Neutrophil (primary cell): Measurements from ENCODE around the gene CDK17.

Source experiments
- H3K27ac ChIP-seq: fragments of 200-600 bp; sonication (generic); 2 replicates; pipeline ENCODE4 v1.5.1; 2016; ENCODE audit warnings: mild to moderate bottlenecking, moderate library complexity
- H3K27me3 ChIP-seq: fragments of 200-600 bp; sonication (generic); 2 replicates; pipeline ENCODE4 v1.6.0; 2016; ENCODE audit warnings: mild to moderate bottlenecking
- H3K36me3 ChIP-seq: fragments of 200-600 bp; sonication (generic); 2 replicates; pipeline ENCODE4 v1.5.1; 2017
- H3K4me1 ChIP-seq, 2 experiments: fragments of 200-600 bp in 1 of 2; sonication (generic) in 1 of 2; 1 replicate in 1 of 2; 2 replicates in 1 of 2; pipeline versions ENCODE4 v1.5.1 to v1.6.1; 2013 to 2016; ENCODE audit warnings: low read depth in 1 of 2, low read length in 1 of 2, mild to moderate bottlenecking in 1 of 2, moderate library complexity in 1 of 2; ENCODE audit not compliant: control insufficient read depth in 1 of 2, insufficient read depth in 1 of 2
- H3K4me3 ChIP-seq, 2 experiments: fragments of 200-600 bp in 1 of 2; sonication (generic) in 1 of 2; 1 replicate in 1 of 2; 2 replicates in 1 of 2; pipeline ENCODE4 v1.5.1; 2013 to 2016; ENCODE audit warnings: low read depth in 1 of 2, low read length in 1 of 2, mild to moderate bottlenecking in 1 of 2, moderate library complexity in 1 of 2
- H3K9me3 ChIP-seq: fragments of 200-600 bp; sonication (generic); 2 replicates; pipeline ENCODE4 v1.5.1; 2016
- TF ChIP-seq, protein P1 (sequence below): fragments of 200-600 bp; sonication (generic); IDR thresholded peaks from 2 replicates; pipeline ENCODE4 v1.5.1; 2016; ENCODE audit warnings: antibody characterized with exemption

The CDK17 gene

DNA sequence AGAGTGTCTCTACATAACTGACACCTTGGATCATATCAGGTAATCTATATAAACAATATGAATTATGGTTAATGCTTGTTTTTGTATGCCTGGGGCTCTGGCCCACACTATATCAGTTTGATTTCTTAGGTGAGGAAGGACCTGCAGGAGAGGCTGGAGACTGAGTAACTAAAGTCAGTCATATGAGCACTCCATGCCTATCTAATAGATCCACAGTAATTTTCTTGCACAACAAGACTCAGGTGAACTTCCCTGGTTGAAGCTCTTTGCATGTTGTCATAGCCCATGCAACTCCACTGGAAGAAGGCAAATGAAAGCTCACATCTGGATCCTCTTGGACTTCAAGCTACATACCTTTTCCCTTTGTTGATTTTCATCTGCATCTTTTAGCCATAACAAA is 62.3 kb downstream of the CDK17 start:
- Histone ChIP-seq H3K9me3 (no peaks in the 10 kb centered on the region), H3K4me1 (peaks cover 12 to 22% of the 10 kb centered on the region in 2 experiments), H3K4me3 (no peak overlapping the region), H3K27ac (no peak overlapping the region), H3K27me3 (no peaks in the 10 kb centered on the region), H3K36me3 (no peaks in the 10 kb centered on the region)
- TF ChIP-seq, protein P1, sequence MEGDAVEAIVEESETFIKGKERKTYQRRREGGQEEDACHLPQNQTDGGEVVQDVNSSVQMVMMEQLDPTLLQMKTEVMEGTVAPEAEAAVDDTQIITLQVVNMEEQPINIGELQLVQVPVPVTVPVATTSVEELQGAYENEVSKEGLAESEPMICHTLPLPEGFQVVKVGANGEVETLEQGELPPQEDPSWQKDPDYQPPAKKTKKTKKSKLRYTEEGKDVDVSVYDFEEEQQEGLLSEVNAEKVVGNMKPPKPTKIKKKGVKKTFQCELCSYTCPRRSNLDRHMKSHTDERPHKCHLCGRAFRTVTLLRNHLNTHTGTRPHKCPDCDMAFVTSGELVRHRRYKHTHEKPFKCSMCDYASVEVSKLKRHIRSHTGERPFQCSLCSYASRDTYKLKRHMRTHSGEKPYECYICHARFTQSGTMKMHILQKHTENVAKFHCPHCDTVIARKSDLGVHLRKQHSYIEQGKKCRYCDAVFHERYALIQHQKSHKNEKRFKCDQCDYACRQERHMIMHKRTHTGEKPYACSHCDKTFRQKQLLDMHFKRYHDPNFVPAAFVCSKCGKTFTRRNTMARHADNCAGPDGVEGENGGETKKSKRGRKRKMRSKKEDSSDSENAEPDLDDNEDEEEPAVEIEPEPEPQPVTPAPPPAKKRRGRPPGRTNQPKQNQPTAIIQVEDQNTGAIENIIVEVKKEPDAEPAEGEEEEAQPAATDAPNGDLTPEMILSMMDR, result no peak

DNA sequence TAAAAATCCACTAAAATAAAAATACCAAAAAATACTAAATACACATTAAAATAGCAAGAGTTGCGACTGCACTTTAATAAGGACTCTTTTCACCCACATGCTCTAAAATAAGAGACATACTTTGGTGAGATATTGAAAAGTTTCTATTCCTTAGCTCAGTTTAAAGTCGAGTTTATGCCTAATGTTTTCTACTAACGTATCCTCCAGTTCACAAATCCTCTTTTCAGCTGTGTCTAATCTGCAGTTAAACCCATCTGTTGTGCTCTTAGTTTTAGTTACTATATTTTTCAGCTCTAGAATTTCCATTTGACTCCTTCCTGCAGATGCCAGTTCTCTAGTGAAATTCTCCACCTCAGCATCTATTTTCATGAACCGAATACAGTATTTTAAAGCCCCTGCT is 63.8 kb downstream of the CDK17 start:
- H3K4me3 ChIP-seq, result no peak overlapping the region
- H3K27me3 ChIP-seq, result no peaks in the 10 kb centered on the region
- H3K4me1 ChIP-seq, result peaks cover 20 to 34% of the 10 kb centered on the region in 2 experiments
- no peaks in the 10 kb centered on the region for H3K9me3 ChIP-seq
- TF ChIP-seq, protein P1, result no peak
- no peak overlapping the region for H3K27ac ChIP-seq
- H3K36me3 ChIP-seq, result peaks cover 6% of the 10 kb centered on the region

DNA sequence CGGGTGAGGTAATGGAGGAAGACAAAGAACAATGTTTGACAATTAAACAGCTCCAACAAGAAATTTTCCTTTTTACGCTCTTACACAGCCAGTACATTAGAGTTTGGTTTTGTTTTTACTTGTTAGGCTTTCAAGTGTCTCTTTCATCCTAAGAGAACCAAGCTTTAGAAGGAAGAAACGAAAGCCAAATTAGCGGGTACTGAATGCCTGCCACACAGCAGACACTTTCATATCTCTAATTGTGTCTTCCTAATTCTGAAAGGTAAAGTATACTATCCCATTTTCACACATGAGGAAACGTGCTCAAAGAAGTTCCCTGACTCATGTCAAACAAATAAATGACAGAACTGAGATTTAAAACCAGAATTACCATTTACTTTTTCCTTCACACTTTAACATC is 65.0 kb downstream of the CDK17 start:
- H3K27me3 ChIP-seq, result no peaks in the 10 kb centered on the region
- H3K9me3 ChIP-seq, result no peaks in the 10 kb centered on the region
- TF ChIP-seq, protein P1, result no peak
- peaks cover 20 to 35% of the 10 kb centered on the region in 2 experiments for H3K4me1 ChIP-seq
- no peak overlapping the region for H3K4me3 ChIP-seq
- H3K36me3 ChIP-seq, result peaks cover 6% of the 10 kb centered on the region
- no peak overlapping the region for H3K27ac ChIP-seq

DNA sequence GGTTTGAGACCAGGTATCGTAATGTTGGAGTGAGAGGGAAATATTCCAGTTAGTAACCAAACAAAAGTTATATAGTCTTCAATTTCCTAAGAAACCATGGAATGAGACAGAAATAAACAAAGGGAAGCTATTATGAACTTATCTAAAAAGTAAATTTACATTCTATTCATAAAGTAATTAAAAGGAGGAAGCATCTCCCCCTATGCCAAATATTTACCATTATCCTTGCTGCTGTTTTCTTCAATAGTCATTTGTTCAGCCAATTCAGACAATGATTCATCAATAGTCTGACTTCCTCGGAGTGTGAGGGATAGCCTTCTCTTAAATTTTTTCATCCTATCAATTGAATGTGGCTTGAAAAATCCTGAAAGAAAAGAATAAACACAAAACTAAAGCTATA is 65.7 kb downstream of the CDK17 start:
- Histone ChIP-seq H3K4me1 (peaks cover 20 to 35% of the 10 kb centered on the region in 2 experiments), H3K36me3 (peaks cover 6% of the 10 kb centered on the region), H3K27me3 (no peaks in the 10 kb centered on the region), H3K9me3 (no peaks in the 10 kb centered on the region), H3K4me3 (no peak overlapping the region), H3K27ac (no peak overlapping the region)
- TF ChIP-seq, protein P1, result no peak

DNA sequence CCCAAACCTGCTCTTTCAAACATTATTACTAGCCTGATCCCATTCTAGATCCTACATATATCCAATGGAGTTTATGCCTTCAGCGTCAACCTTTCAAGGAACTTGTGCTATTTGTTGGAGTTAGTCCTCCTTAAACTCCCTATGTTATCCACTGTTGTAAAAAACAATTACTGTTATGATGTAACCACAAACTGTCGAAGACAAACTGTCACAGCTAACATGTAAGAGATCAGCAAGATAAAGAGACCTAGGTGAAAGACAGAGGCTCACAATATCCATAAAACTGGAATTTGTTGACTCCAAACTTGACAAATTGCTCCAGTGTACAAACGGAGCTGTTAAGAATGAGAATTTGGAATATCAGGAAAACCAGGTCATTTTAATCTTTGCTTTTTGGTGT is 70.7 kb downstream of the CDK17 start:
- Histone ChIP-seq H3K27ac (no peak overlapping the region), H3K4me1 (peaks cover 19 to 28% of the 10 kb centered on the region in 2 experiments), H3K36me3 (peaks cover 6% of the 10 kb centered on the region), H3K4me3 (no peak overlapping the region), H3K27me3 (no peaks in the 10 kb centered on the region), H3K9me3 (no peaks in the 10 kb centered on the region)
- TF ChIP-seq, protein P1, result no peak

DNA sequence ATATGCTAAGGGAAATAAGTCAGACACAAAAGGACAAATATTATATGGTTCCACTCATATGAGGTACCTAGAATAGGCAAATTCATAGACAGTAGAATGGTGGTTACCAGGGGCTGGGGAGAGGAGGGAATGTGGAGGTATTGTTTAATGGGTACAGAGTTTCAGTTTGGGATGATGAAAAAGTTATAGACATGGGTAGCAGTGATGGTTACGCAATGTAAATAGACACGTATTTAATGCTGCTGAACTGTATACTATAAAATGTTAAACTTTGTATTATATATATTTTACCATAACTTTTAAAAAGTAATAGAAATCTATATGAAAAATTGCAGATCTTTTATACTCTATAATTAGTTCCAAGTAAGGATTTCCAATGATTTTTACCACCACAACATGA is 71.2 kb downstream of the CDK17 start:
- Histone ChIP-seq H3K27me3 (no peaks in the 10 kb centered on the region), H3K4me1 (peaks cover 13 to 22% of the 10 kb centered on the region in 2 experiments), H3K4me3 (no peak overlapping the region), H3K9me3 (no peaks in the 10 kb centered on the region), H3K36me3 (peaks cover 6% of the 10 kb centered on the region), H3K27ac (no peak overlapping the region)
- TF ChIP-seq, protein P1, result no peak
